Activated naive CD8-positive, alpha-beta T cell treated with anti-CD3 and anti-CD28 coated beads for 36 hours (primary cell): Measurements from ENCODE around the gene FHIT. TPM values are rescaled to one million over a fixed set of nuclear protein-coding genes. Genes with fewer than 3 reads are reported as not detected.

Experiments
- DNase-seq: peaks from one replicate; pipeline ENCODE4 v3.0.0; 2021
- H3K27ac Mint-ChIP-seq: one replicate; pipeline ENCODE4 v1.8.0; 2022; ENCODE audit warnings: mild to moderate bottlenecking, moderate library complexity, mixed read lengths
- H3K27me3 Mint-ChIP-seq: one replicate; pipeline ENCODE4 v1.8.0; 2022; ENCODE audit warnings: mild to moderate bottlenecking, mixed read lengths
- H3K36me3 Mint-ChIP-seq: one replicate; pipeline ENCODE4 v1.8.0; 2021; ENCODE audit warnings: mild to moderate bottlenecking, mixed read lengths
- H3K4me1 Mint-ChIP-seq: one replicate; pipeline ENCODE4 v1.8.0; 2021; ENCODE audit warnings: mixed read lengths
- H3K4me3 Mint-ChIP-seq: one replicate; pipeline ENCODE4 v1.8.0; 2022; ENCODE audit warnings: mild to moderate bottlenecking, moderate library complexity, mixed read lengths
- H3K9me3 Mint-ChIP-seq: one replicate; pipeline ENCODE4 v1.8.0; 2022; ENCODE audit warnings: mixed read lengths
- total RNA-seq, 2 experiments: library from RNA; stranded (reverse); gene quantifications; one replicate each; pipeline ENCODE4 v1.2.3, GENCODE V29; 2021

Gene FHIT
- total RNA-seq, 2 experiments from 2014 or later: 8.6 to 9.0 TPM

GRCh38 chr3:60523536-60523935 lies 727.7 kb downstream of the FHIT start:
- Mint-ChIP-seq H3K4me1 (no peaks in the 10 kb centered on the region), H3K27me3 (no peaks in the 10 kb centered on the region), H3K9me3 (no peaks in the 10 kb centered on the region), H3K27ac (no peak overlapping the region), H3K36me3 (no peaks in the 10 kb centered on the region), H3K4me3 (no peak overlapping the region)
- DNase-seq: no peak

GRCh38 chr3:60517134-60517533 lies 734.1 kb downstream of the FHIT start:
- no peak for DNase-seq
- Mint-ChIP-seq H3K9me3 (no peaks in the 10 kb centered on the region), H3K27ac (no peak overlapping the region), H3K4me3 (no peak overlapping the region), H3K27me3 (no peaks in the 10 kb centered on the region), H3K36me3 (no peaks in the 10 kb centered on the region), H3K4me1 (peaks cover 3% of the 10 kb centered on the region)

GRCh38 chr3:60514866-60515265 lies 736.4 kb downstream of the FHIT start:
- Mint-ChIP-seq H3K9me3 (no peaks in the 10 kb centered on the region), H3K4me3 (no peak overlapping the region), H3K4me1 (peaks cover 3% of the 10 kb centered on the region), H3K27me3 (no peaks in the 10 kb centered on the region), H3K27ac (no peak overlapping the region), H3K36me3 (no peaks in the 10 kb centered on the region)
- DNase-seq: no peak

GRCh38 chr3:60514085-60514649 lies 737.1 kb downstream of the FHIT start:
- peaks cover 3% of the 10 kb centered on the region for H3K4me1 Mint-ChIP-seq
- H3K9me3 Mint-ChIP-seq: no peaks in the 10 kb centered on the region
- no peaks in the 10 kb centered on the region for H3K36me3 Mint-ChIP-seq
- DNase-seq: no peak
- no peaks in the 10 kb centered on the region for H3K27me3 Mint-ChIP-seq
- no peak overlapping the region for H3K4me3 Mint-ChIP-seq
- H3K27ac Mint-ChIP-seq: no peak overlapping the region

GRCh38 chr3:60513241-60513640 lies 738.0 kb downstream of the FHIT start:
- H3K9me3 Mint-ChIP-seq: no peaks in the 10 kb centered on the region
- peaks cover 3% of the 10 kb centered on the region for H3K4me1 Mint-ChIP-seq
- no peak overlapping the region for H3K27ac Mint-ChIP-seq
- no peak overlapping the region for H3K4me3 Mint-ChIP-seq
- H3K36me3 Mint-ChIP-seq: no peaks in the 10 kb centered on the region
- H3K27me3 Mint-ChIP-seq: no peaks in the 10 kb centered on the region
- no peak for DNase-seq

GRCh38 chr3:60512506-60512905 lies 738.7 kb downstream of the FHIT start:
- no peak for DNase-seq
- Mint-ChIP-seq H3K4me1 (peaks cover 3% of the 10 kb centered on the region), H3K27ac (no peak overlapping the region), H3K36me3 (no peaks in the 10 kb centered on the region), H3K4me3 (no peak overlapping the region), H3K9me3 (no peaks in the 10 kb centered on the region), H3K27me3 (no peaks in the 10 kb centered on the region)

GRCh38 chr3:60509471-60509870 lies 741.8 kb downstream of the FHIT start:
- no peaks in the 10 kb centered on the region for H3K9me3 Mint-ChIP-seq
- H3K4me3 Mint-ChIP-seq: no peak overlapping the region
- no peaks in the 10 kb centered on the region for H3K4me1 Mint-ChIP-seq
- H3K36me3 Mint-ChIP-seq: no peaks in the 10 kb centered on the region
- DNase-seq: no peak
- no peak overlapping the region for H3K27ac Mint-ChIP-seq
- no peaks in the 10 kb centered on the region for H3K27me3 Mint-ChIP-seq

GRCh38 chr3:60504827-60505457 lies 746.3 kb downstream of the FHIT start:
- no peak for DNase-seq
- Mint-ChIP-seq H3K27ac (no peak overlapping the region), H3K27me3 (no peaks in the 10 kb centered on the region), H3K4me3 (no peak overlapping the region), H3K9me3 (no peaks in the 10 kb centered on the region), H3K4me1 (no peaks in the 10 kb centered on the region), H3K36me3 (no peaks in the 10 kb centered on the region)

- Mint-ChIP-seq H3K4me1 (no peaks in the 10 kb centered on the region), H3K4me3 (no peak overlapping the region), H3K27ac (no peak overlapping the region), H3K9me3 (no peaks in the 10 kb centered on the region), H3K27me3 (no peaks in the 10 kb centered on the region), H3K36me3 (no peaks in the 10 kb centered on the region)
- no peak for DNase-seq
These were observed 749.9 kb downstream of the FHIT start for GRCh38 chr3:60501314-60501713.

- no peaks in the 10 kb centered on the region for H3K9me3 Mint-ChIP-seq
- no peak overlapping the region for H3K4me3 Mint-ChIP-seq
- no peaks in the 10 kb centered on the region for H3K36me3 Mint-ChIP-seq
- H3K27me3 Mint-ChIP-seq: no peaks in the 10 kb centered on the region
- no peak overlapping the region for H3K27ac Mint-ChIP-seq
- no peak for DNase-seq
- H3K4me1 Mint-ChIP-seq: no peaks in the 10 kb centered on the region
These were observed 753.4 kb downstream of the FHIT start for GRCh38 chr3:60497902-60498301.

- H3K36me3 Mint-ChIP-seq: no peaks in the 10 kb centered on the region
- H3K27ac Mint-ChIP-seq: no peak overlapping the region
- H3K4me1 Mint-ChIP-seq: no peaks in the 10 kb centered on the region
- DNase-seq: no peak
- H3K4me3 Mint-ChIP-seq: no peak overlapping the region
- no peaks in the 10 kb centered on the region for H3K27me3 Mint-ChIP-seq
- H3K9me3 Mint-ChIP-seq: no peaks in the 10 kb centered on the region
These were observed 760.3 kb downstream of the FHIT start for GRCh38 chr3:60490992-60491391.

GRCh38 chr3:60475096-60475495 lies 776.2 kb downstream of the FHIT start:
- no peak for DNase-seq
- no peak overlapping the region for H3K27ac Mint-ChIP-seq
- no peaks in the 10 kb centered on the region for H3K4me1 Mint-ChIP-seq
- H3K4me3 Mint-ChIP-seq: no peak overlapping the region
- H3K9me3 Mint-ChIP-seq: no peaks in the 10 kb centered on the region
- H3K36me3 Mint-ChIP-seq: peaks cover 1% of the 10 kb centered on the region
- H3K27me3 Mint-ChIP-seq: no peaks in the 10 kb centered on the region

- Mint-ChIP-seq H3K4me3 (no peak overlapping the region), H3K36me3 (peaks cover 1% of the 10 kb centered on the region), H3K27me3 (no peaks in the 10 kb centered on the region), H3K4me1 (no peaks in the 10 kb centered on the region), H3K9me3 (peaks cover 23% of the 10 kb centered on the region), H3K27ac (no peak overlapping the region)
- no peak for DNase-seq
These were observed 781.8 kb downstream of the FHIT start for GRCh38 chr3:60469481-60469880.

- peaks cover 16% of the 10 kb centered on the region for H3K9me3 Mint-ChIP-seq
- no peaks in the 10 kb centered on the region for H3K27me3 Mint-ChIP-seq
- H3K36me3 Mint-ChIP-seq: peaks cover 1% of the 10 kb centered on the region
- H3K4me1 Mint-ChIP-seq: no peaks in the 10 kb centered on the region
- no peak overlapping the region for H3K4me3 Mint-ChIP-seq
- DNase-seq: no peak
- no peak overlapping the region for H3K27ac Mint-ChIP-seq
These were observed 787.6 kb downstream of the FHIT start for GRCh38 chr3:60463685-60464084.

GRCh38 chr3:60461267-60461666 lies 790.0 kb downstream of the FHIT start:
- Mint-ChIP-seq H3K4me3 (no peak overlapping the region), H3K27me3 (no peaks in the 10 kb centered on the region), H3K9me3 (peaks cover 4% of the 10 kb centered on the region), H3K27ac (no peak overlapping the region), H3K36me3 (no peaks in the 10 kb centered on the region), H3K4me1 (peaks cover 4% of the 10 kb centered on the region)
- no peak for DNase-seq

GRCh38 chr3:60456180-60456579 lies 795.1 kb downstream of the FHIT start:
- Mint-ChIP-seq H3K9me3 (peaks cover 2% of the 10 kb centered on the region), H3K4me3 (no peak overlapping the region), H3K27ac (no peak overlapping the region), H3K36me3 (no peaks in the 10 kb centered on the region), H3K27me3 (no peaks in the 10 kb centered on the region), H3K4me1 (peaks cover 6% of the 10 kb centered on the region)
- DNase-seq: no peak
